ENCODE results near the gene NALCN.

The NALCN gene

GRCh38 chr13:101416181-101417042 is at the start of gene NALCN:
Gene NALCN (minus strand): TSS chr13:101416508. CDS start chr13:101399126, 17,382 bp downstream.
- no peak for DNase-seq

- DNase-seq = no peak
These were observed 49.6 kb upstream of the NALCN start for GRCh38 chr13:101465877-101466276.

- no peak for DNase-seq
These were observed 40.9 kb upstream of the NALCN start for GRCh38 chr13:101457176-101457575.

- no peak for DNase-seq
These were observed 39.6 kb upstream of the NALCN start for GRCh38 chr13:101455863-101456262.

DNA sequence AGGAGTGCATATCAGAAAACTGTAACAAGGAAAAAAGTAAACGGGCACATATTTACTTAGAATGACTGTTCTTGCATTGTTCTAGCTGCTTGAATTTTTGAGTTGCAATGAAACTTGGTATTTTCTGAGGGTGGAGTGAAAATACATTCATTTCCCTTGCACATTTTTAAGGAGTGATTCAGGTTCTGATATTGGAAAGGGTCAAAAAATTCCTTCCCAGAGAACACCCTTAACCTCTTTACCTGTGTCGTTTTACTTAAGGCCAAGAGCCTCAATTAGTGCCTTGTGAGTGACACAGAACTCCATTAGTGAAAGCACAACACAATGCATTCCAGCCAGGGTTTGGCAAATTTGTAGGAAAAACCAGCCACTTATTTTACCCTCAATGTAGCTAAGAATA is 38.5 kb upstream of the NALCN start:
- no peak for DNase-seq

DNA sequence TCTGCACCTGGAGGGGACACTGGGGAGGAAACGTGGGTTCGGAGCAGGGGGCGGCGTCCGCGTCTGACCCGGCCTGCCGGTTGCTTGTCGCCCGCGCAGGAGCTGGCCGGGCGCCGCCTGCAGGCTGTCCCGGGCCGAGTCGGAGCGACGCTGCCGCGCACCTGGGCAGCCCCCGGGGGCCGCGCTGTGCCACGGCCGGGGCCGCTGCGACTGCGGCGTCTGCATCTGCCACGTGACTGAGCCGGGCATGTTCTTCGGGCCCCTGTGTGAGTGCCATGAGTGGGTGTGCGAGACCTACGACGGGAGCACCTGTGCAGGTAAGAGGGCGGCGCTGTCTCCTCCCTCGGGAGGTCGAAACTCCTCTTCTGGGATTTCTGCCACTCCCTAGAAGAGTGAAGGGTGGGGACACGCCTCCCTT is 37.5 kb upstream of the NALCN start:
- peak; percentile 1 for DNase-seq

GRCh38 chr13:101452519-101453485 is 36.5 kb upstream of the NALCN start, which contains the start of gene ITGBL1:
Gene ITGBL1 (plus strand): TSS chr13:101452675. CDS start chr13:101452834, 159 bp downstream.
- DNase-seq = peak; percentile 0

DNA sequence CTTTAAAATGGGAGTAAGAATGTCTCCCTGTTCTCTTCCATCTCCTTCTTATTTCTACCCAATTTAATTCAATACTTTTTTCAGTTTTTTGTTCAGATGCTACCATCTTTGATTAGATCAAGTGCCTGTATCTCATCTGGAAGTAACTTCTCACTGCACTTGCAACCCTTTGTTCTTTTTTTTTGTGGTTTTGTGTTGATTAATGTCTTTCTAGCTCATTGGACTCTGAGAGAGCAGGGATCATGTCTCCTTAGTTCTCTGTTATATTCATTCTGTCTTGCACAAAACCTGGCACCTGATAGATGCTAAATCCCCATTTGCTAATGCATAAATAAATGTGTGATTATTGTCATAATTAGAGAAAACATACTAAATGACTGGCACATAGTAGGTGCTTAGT is 35.3 kb upstream of the NALCN start:
- no peak for DNase-seq

GRCh38 chr13:101450749-101451130 is 34.4 kb upstream of the NALCN start:
- no peak for DNase-seq

DNA sequence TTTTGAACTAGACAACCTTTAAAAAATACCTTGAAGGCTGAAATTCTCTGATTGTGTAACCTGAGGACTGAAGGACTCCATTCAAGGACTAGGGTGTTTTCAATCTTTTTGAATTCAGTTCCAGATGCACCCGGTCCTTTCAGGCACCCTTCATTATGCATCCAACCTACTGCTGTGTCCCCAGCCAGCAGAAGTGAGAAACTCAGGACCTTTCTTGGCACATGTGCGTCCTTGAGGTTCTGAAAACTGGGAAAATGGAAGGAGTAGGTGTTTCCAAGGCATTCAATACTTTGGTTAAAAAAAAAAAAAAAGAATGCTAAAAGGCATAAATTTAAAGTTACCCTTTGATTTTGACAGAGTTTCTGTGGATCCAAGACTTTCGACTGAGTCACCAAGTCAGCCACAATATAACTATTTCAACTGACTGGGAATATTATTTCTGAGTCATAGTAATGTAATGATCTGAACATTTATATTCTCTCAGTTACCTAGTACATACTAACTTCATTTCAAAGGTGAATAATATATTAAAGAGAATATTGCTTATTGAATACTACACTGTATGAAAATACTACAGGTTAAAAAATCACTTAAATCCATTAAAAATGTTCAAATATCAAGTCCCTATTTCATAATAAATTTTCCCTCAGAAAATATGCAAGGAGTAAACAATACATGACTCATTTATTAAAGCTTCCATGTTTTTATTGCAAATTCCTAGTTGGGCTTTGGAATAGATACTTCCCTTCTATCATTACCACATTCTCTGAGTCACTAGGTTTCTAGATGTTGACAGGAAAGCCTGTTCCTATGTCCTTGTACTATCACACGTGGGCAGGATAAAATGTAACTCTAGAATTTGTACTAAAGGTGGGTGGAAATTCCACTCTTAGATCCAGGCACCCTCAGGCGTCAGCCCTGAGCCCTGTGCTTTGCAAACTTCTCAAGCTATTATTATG is 33.8 kb upstream of the NALCN start:
- no peak for DNase-seq

DNA sequence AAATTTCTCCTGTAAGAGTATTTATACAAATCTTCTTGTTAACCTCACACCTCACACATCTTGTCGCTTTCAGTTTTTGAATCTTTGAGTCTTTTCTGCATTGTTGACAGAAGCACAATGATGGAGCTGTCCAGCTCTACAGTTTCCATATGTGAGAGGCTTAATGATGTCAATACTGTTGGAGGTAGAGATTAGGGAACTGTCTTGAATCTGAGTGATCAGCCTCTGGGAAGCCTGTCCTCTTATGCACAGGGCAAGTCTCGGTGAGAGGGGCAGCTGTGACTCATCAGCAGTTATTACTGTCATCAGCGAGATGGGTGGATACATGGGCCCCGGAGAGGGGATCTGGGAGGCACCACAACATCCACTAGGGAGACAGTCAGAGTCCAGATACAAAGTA is 31.5 kb upstream of the NALCN start:
- DNase-seq = no peak

GRCh38 chr13:101434486-101434885 is 18.2 kb upstream of the NALCN start:
- no peak for DNase-seq

- DNase-seq = no peak
These were observed 17.6 kb upstream of the NALCN start for GRCh38 chr13:101433895-101434294.

DNA sequence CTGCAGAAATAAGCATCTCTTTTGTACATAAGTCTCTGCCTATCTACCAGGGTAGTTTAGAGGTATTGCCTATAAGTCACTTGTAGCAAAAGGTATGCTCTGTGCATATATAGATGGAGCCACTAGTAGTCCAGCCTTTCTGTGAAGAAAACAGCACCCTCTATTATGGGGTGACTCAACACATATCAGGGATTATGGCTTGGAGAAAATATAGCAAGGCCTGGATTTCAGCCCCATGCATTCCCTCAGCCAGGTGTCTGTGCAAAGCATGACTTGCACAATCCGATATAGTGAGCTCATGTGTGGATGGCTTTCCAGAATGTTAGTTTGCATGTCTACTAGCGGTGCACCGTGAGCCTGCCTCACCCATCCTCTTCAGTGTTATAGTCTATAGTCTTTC is 13.4 kb upstream of the NALCN start:
- DNase-seq = no peak

- DNase-seq = no peak
These were observed 9.3 kb upstream of the NALCN start for GRCh38 chr13:101425623-101426022.

DNA sequence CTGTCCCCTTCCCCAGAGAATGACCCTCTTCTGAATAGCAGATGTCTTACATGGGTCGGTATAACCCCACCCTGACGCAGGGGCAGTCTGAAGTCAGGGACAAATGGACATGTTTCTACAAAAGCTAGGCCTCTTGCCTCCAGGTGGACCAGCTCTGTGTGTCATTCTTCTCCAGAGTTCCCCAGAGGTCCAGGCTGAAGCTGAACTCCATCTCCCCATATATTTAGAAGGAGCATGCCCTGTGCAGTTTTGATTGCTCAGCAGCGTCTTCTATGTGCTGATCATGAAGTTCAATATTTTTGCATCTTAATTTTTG is 8.8 kb upstream of the NALCN start:
- DNase-seq = no peak

- no peak for DNase-seq
These were observed 8.3 kb upstream of the NALCN start for GRCh38 chr13:101424381-101425155.

GRCh38 chr13:101423872-101424271 is 7.6 kb upstream of the NALCN start:
- DNase-seq = no peak

GRCh38 chr13:101417501-101417900 is 1.2 kb upstream of the NALCN start:
- no peak for DNase-seq

GRCh38 chr13:101417043-101417406 is 717 bp upstream of the NALCN start:
- DNase-seq = no peak

GRCh38 chr13:101415358-101416174 is 742 bp downstream of the NALCN start:
- no peak for DNase-seq

Data from NCI-H510A treated with DMSO at 0.1 percent for 48 hours (cell line).